Right atrium auricular region (tissue), 2 donors: ENCODE data around the gene SSTR5. TPM values are rescaled to one million over a fixed set of nuclear protein-coding genes. Genes with fewer than 3 reads are reported as not detected.

Experiments
- DNase-seq: peaks from one replicate; pipeline ENCODE4 v3.0.0-alpha.2; 2019; ENCODE audit warnings: low spot score
- H3K27ac ChIP-seq, 2 donors: fragments of 200-600 bp; sonication (generic); 1 replicate in 1 of 2; 2 replicates in 1 of 2; pipeline ENCODE4 v1.5.1; 2016 to 2019
- H3K27me3 ChIP-seq, 2 donors: fragments of 200-600 bp; sonication (generic); one replicate each; pipeline versions ENCODE4 v1.5.1 to v1.6.0; 2017 to 2019
- H3K36me3 ChIP-seq: fragments of 200-600 bp; sonication (generic); one replicate; pipeline ENCODE4 v1.5.1; 2016
- H3K4me1 ChIP-seq, 2 donors: fragments of 200-600 bp; sonication (generic); one replicate each; pipeline versions ENCODE4 v1.5.1 to v1.6.0; 2017 to 2019
- H3K4me3 ChIP-seq, 2 donors: fragments of 200-600 bp; sonication (generic); 1 replicate in 1 of 2; 2 replicates in 1 of 2; pipeline ENCODE4 v1.5.1; 2017 to 2019; ENCODE audit warnings: mild to moderate bottlenecking in 1 of 2, moderate library complexity in 1 of 2
- H3K9me3 ChIP-seq, 2 donors: fragments of 200-600 bp; sonication (generic); one replicate each; pipeline ENCODE4 v1.5.1; 2019
- CTCF ChIP-seq, 2 donors: fragments of 200-600 bp; sonication (generic); IDR thresholded peaks; one replicate each; pipeline ENCODE4 v1.5.1; 2019; ENCODE audit warnings: antibody characterized with exemption in 2 of 2
- total RNA-seq, 2 donors: library from RNA; depleted of rRNA; stranded (reverse); fragments of >200 nt; gene quantifications; one replicate each; pipeline ENCODE4 v1.1.0, GENCODE V29; 2016

The SSTR5 gene
- total RNA-seq, 2 donors from 2014 or later, result 2.7 to 14.1 TPM

GRCh38 chr16:1059310-1059709 lies 13.2 kb upstream of the SSTR5 start:
- Histone ChIP-seq H3K27me3 (no peaks in the 10 kb centered on the region), H3K9me3 (peaks cover 0 to 6% of the 10 kb centered on the region in 2 donors), H3K4me3 (no peak overlapping the region), H3K4me1 (peaks cover 0 to 8% of the 10 kb centered on the region in 2 donors), H3K36me3 (no peaks in the 10 kb centered on the region), H3K27ac (no peak overlapping the region)
- no peak for TF ChIP-seq CTCF (IDR thresholded peaks at IDR 0.05)
- DNase-seq, result no peak

- no peaks in the 10 kb centered on the region for H3K4me1 ChIP-seq
- no peak for DNase-seq
- peaks cover 0 to 6% of the 10 kb centered on the region in 2 donors for H3K9me3 ChIP-seq
- H3K27me3 ChIP-seq, result no peaks in the 10 kb centered on the region
- no peaks in the 10 kb centered on the region for H3K36me3 ChIP-seq
- H3K27ac ChIP-seq, result no peak overlapping the region
- H3K4me3 ChIP-seq, result no peak overlapping the region
- TF ChIP-seq CTCF (IDR thresholded peaks at IDR 0.05), result no peak
Observed at GRCh38 chr16:1060416-1061340, 11.9 kb upstream of the SSTR5 start.

GRCh38 chr16:1061769-1062505 lies 10.6 kb upstream of the SSTR5 start:
- H3K27me3 ChIP-seq, result no peaks in the 10 kb centered on the region
- no peaks in the 10 kb centered on the region for H3K9me3 ChIP-seq
- no peak overlapping the region for H3K4me3 ChIP-seq
- no peaks in the 10 kb centered on the region for H3K4me1 ChIP-seq
- H3K36me3 ChIP-seq, result no peaks in the 10 kb centered on the region
- TF ChIP-seq CTCF (IDR thresholded peaks at IDR 0.05), result no peak
- no peak overlapping the region for H3K27ac ChIP-seq
- no peak for DNase-seq

GRCh38 chr16:1062895-1063294 lies 9.7 kb upstream of the SSTR5 start:
- H3K36me3 ChIP-seq, result no peaks in the 10 kb centered on the region
- no peak for TF ChIP-seq CTCF (IDR thresholded peaks at IDR 0.05)
- no peak overlapping the region for H3K27ac ChIP-seq
- H3K4me3 ChIP-seq, result no peak overlapping the region
- no peaks in the 10 kb centered on the region for H3K4me1 ChIP-seq
- H3K27me3 ChIP-seq, result no peaks in the 10 kb centered on the region
- H3K9me3 ChIP-seq, result no peaks in the 10 kb centered on the region
- DNase-seq, result no peak

GRCh38 chr16:1063728-1064127 lies 8.8 kb upstream of the SSTR5 start:
- Histone ChIP-seq H3K27me3 (no peaks in the 10 kb centered on the region), H3K27ac (no peak overlapping the region), H3K4me3 (no peak overlapping the region), H3K36me3 (no peaks in the 10 kb centered on the region), H3K9me3 (no peaks in the 10 kb centered on the region), H3K4me1 (no peaks in the 10 kb centered on the region)
- TF ChIP-seq CTCF (IDR thresholded peaks at IDR 0.05), result no peak
- DNase-seq, result no peak
